H1 (cell line): ENCODE results near the gene C4B. TPM values are rescaled to one million over a fixed set of nuclear protein-coding genes. Genes with fewer than 3 reads are reported as not detected.

Experiments
- BACH1 ChIP-seq: IDR thresholded peaks from 2 replicates; pipeline ENCODE4 v1.6.1; 2012; ENCODE audit warnings: low read length, improper control_type of control experiment
- KDM4A ChIP-seq: IDR thresholded peaks from one replicate; pipeline ENCODE4 v1.7.1; 2012; ENCODE audit warnings: low read depth, mild to moderate bottlenecking, moderate library complexity, low read length, inconsistent platforms; ENCODE audit not compliant: severe bottlenecking
- MAFK ChIP-seq: IDR thresholded peaks from 2 replicates; pipeline ENCODE4 v1.6.1; 2012; ENCODE audit warnings: low read depth, mild to moderate bottlenecking, improper control_type of control experiment, low read length
- TAF7 ChIP-seq: optimal IDR thresholded peaks from 2 replicates; pipeline ENCODE3; 2011; ENCODE audit warnings: low read depth, mild to moderate bottlenecking, inconsistent platforms, low read length, moderate library complexity, borderline replicate concordance
- TEAD4 ChIP-seq: IDR thresholded peaks from 2 replicates; pipeline ENCODE4 v1.6.1; 2012; ENCODE audit warnings: low read depth, low read length, inconsistent platforms, mixed read lengths
- polyA plus RNA-seq, 7 experiments: library from polyadenylated mRNA; depleted of rRNA in 3 of 7; stranded (reverse) in 5 of 7; unstranded in 2 of 7; fragments of >200 nt in 5 of 7; fragments of 200-250 nt in 2 of 7; gene quantifications; 1 replicate in 5 of 7; 2 replicates in 1 of 7; 4 replicates in 1 of 7; pipeline versions ENCODE4 v1.2.1 to v1.2.3, GENCODE V29; 2011 to 2013; ENCODE audit warnings: missing spikeins in 2 of 7, mixed read lengths in 2 of 7
- total RNA-seq: library from RNA; stranded (reverse); fragmentation: NEBNext Ultra II Directional; extraction: Animal tissue kit (Norgen Biotek cat#: 25700); gene quantifications from 2 replicates; pipeline ENCODE4 v1.2.1, GENCODE V29; 2021

The C4B gene
- total and polyA plus RNA-seq, 2 of the 8 experiments (the other 6 are each of a cell fraction or from before 2014, with no cell fraction given) = 0.74 to 3.5 TPM

DNA sequence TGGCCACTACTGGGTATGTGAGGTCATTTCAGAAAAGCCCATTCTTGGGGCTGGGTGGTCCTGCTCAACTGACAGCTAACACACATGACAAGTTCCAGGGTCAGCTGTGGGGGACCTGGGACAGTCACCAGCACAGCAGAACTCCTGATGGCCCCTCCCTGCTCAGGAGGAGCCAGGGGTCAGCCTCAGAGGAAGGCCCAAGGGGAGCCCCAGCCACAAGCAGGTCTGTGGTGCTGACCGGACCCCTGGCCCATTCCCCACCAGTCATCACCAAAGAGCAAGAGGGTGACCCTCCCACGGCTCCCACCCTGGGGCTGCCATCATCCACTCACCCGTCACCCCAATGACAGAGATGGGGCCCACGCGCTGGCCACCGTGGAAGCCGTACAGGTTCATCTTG is 41.7 kb downstream of the C4B start (continued):
- TF ChIP-seq BACH1 (no peak), TEAD4 (no peak), KDM4A (no peak), TAF7 (no peak), MAFK (no peak)
